GM12878 (cell line): ENCODE measurements around the gene RNF115. TPM values are rescaled to one million over a fixed set of nuclear protein-coding genes. Genes with fewer than 3 reads are reported as not detected.

Source experiments
- ATAC-seq: fragments of 200-7000 bp; cut with Tn5 transposase; 3 replicates; pipeline ENCODE4 v1.9.1; 2020; ENCODE audit warnings: mild to moderate bottlenecking, moderate library complexity
- BruUV-seq: library from RNA; stranded (reverse); fragments of 400-500 nt; replicated peaks from 2 replicates; lab custom pipeline; 2021; lab: Mats Ljungman, UMichigan
- CTCF ChIA-PET: fragments of 300-600 bp; sonication (Branson Sonifier 250); formaldehyde crosslinking; extraction: SDS; loops from one replicate; lab custom pipeline; 2021; ENCODE audit warnings: inconsistent platforms; lab: Yijun Ruan, JAX
- POLR2A ChIA-PET: fragments of 350-600 bp; formaldehyde crosslinking; extraction: SDS; loops from one replicate; lab custom pipeline; 2021; ENCODE audit warnings: inconsistent platforms; lab: Charles Lee
- RAD21 ChIA-PET: fragments of 300-600 bp; sonication (Branson Sonifier 250); formaldehyde crosslinking; loops from one replicate; lab custom pipeline; 2023; ENCODE audit warnings: antibody characterized with exemption; ENCODE audit not compliant: unreplicated experiment; lab: Charles Lee
- SMC1A ChIA-PET: fragments of 300-600 bp; sonication (Branson Sonifier 250); formaldehyde crosslinking; loops from one replicate; lab custom pipeline; 2023; ENCODE audit not compliant: unreplicated experiment, uncharacterized antibody; lab: Charles Lee
- DNase-seq: peaks from one replicate; pipeline ENCODE4 v3.0.0-alpha.2; 2011; ENCODE audit warnings: low read depth, low spot score
- FAIRE-seq: peaks from 3 replicates; lab custom pipeline; 2011; peaks lifted over from hg19 to GRCh38; lab: Jason Lieb, UNC
- H2AFZ ChIP-seq: 2 replicates; pipeline ENCODE4 v1.6.0; 2011; ENCODE audit warnings: low read depth, low read length, control low read depth; ENCODE audit not compliant: control insufficient read depth
- H3K27ac ChIP-seq: 2 replicates; pipeline ENCODE4 v1.5.1; 2011; ENCODE audit warnings: control low read depth; ENCODE audit not compliant: control insufficient read depth, insufficient read depth
- H3K27me3 ChIP-seq, 2 experiments: replicated peaks in 1 of 2; 2 replicates each; pipeline versions ENCODE4 v1.6.0 to v1.6.1; 2011; ENCODE audit warnings: low read length in 1 of 2; ENCODE audit not compliant: control insufficient read depth in 2 of 2, insufficient read depth in 2 of 2
- H3K36me3 ChIP-seq, 2 experiments: 2 replicates each; pipeline ENCODE4 v1.5.1; 2011; ENCODE audit warnings: low read length in 1 of 2; ENCODE audit not compliant: control insufficient read depth in 2 of 2, insufficient read depth in 2 of 2
- H3K4me1 ChIP-seq: 2 replicates; pipeline ENCODE4 v1.6.1; 2011; ENCODE audit warnings: mild to moderate bottlenecking, low read length, moderate library complexity, mixed read lengths; ENCODE audit not compliant: control insufficient read depth, insufficient read depth
- H3K4me2 ChIP-seq: 2 replicates; pipeline ENCODE4 v1.6.0; 2011; ENCODE audit warnings: control low read depth; ENCODE audit not compliant: control insufficient read depth, insufficient read depth
- H3K4me3 ChIP-seq: fragments of 200-600 bp; sonication (generic); 2 replicates; pipeline ENCODE4 v1.5.1; 2016
- H3K79me2 ChIP-seq: 2 replicates; pipeline ENCODE4 v1.6.0; 2011; ENCODE audit warnings: low read length; ENCODE audit not compliant: control insufficient read depth, insufficient read depth
- H3K9ac ChIP-seq: 2 replicates; pipeline ENCODE4 v1.8.0; 2011; ENCODE audit warnings: low read length, control low read depth, mixed read lengths; ENCODE audit not compliant: control insufficient read depth, insufficient read depth
- H3K9me3 ChIP-seq: replicated peaks from 3 replicates; pipeline ENCODE4 v1.5.1; 2011; ENCODE audit warnings: mild to moderate bottlenecking, low read length; ENCODE audit not compliant: control insufficient read depth, insufficient read depth
- H4K20me1 ChIP-seq: 2 replicates; pipeline ENCODE4 v1.6.0; 2011; ENCODE audit not compliant: control insufficient read depth, insufficient read depth
- CREM ChIP-seq: IDR thresholded peaks from 2 replicates; pipeline ENCODE4 v1.6.1; 2014; ENCODE audit warnings: antibody characterized with exemption, low read depth
- E2F4 ChIP-seq: IDR thresholded peaks from 2 replicates; pipeline ENCODE4 v1.6.1; 2012; ENCODE audit warnings: low read depth, low read length, improper control_type of control experiment
- EZH2 ChIP-seq: IDR thresholded peaks from 2 replicates; pipeline ENCODE4 v1.6.1; 2012; ENCODE audit warnings: low read depth, mild to moderate bottlenecking, control low read depth, inconsistent platforms, low read length, borderline replicate concordance; ENCODE audit not compliant: control insufficient read depth
- IKZF1 ChIP-seq: fragments of 450-650 bp; conservative IDR thresholded peaks from 2 replicates; pipeline ENCODE4 v1.6.1; 2017; ENCODE audit warnings: antibody characterized with exemption, mild to moderate bottlenecking
- JUNB ChIP-seq: IDR thresholded peaks from 2 replicates; pipeline ENCODE4 v1.6.1; 2016; ENCODE audit warnings: antibody characterized with exemption, mild to moderate bottlenecking
- KAT2A ChIP-seq: conservative IDR thresholded peaks from 2 replicates; pipeline ENCODE4 v1.6.1; 2011; ENCODE audit warnings: low read depth, low read length; ENCODE audit not compliant: control insufficient read depth
- KDM1A ChIP-seq: fragments of 200-600 bp; sonication (generic); IDR thresholded peaks from 2 replicates; pipeline ENCODE4 v1.6.1; 2016; ENCODE audit warnings: borderline replicate concordance
- MEF2A ChIP-seq: IDR thresholded peaks from 2 replicates; pipeline ENCODE4 v1.6.1; 2011; ENCODE audit warnings: low read depth, mild to moderate bottlenecking, low read length, moderate library complexity; ENCODE audit not compliant: insufficient read depth
- MYB ChIP-seq: fragments of 150-350 bp; IDR thresholded peaks from 2 replicates; pipeline ENCODE4 v1.6.1; 2014; ENCODE audit warnings: mild to moderate bottlenecking, low read depth, low read length, borderline replicate concordance
- NKRF ChIP-seq: fragments of 450-650 bp; conservative IDR thresholded peaks from 2 replicates; pipeline ENCODE4 v1.6.1; 2017; ENCODE audit warnings: mild to moderate bottlenecking, moderate library complexity
- NR2F1 ChIP-seq: fragments of 450-650 bp; conservative IDR thresholded peaks from 2 replicates; pipeline ENCODE4 v1.6.1; 2017; ENCODE audit warnings: mild to moderate bottlenecking
- RELA ChIP-seq: fragments of 450-650 bp; IDR thresholded peaks from 2 replicates; pipeline ENCODE4 v1.8.0; 2014; ENCODE audit warnings: borderline replicate concordance; ENCODE audit not compliant: partially characterized antibody
- RFX5 ChIP-seq: IDR thresholded peaks from 2 replicates; pipeline ENCODE4 v1.6.1; 2011; ENCODE audit warnings: low read depth, low read length, improper control_type of control experiment
- STAT1 ChIP-seq: fragments of 450-650 bp; conservative IDR thresholded peaks from 2 replicates; pipeline ENCODE4 v1.6.1; 2014; ENCODE audit warnings: antibody characterized with exemption, mild to moderate bottlenecking
- SUZ12 ChIP-seq: fragments of 200-600 bp; sonication (generic); IDR thresholded peaks from one replicate; pipeline ENCODE4 v1.6.1; 2018; ENCODE audit warnings: antibody characterized with exemption, mild to moderate bottlenecking; ENCODE audit not compliant: unreplicated experiment
- TCF3 ChIP-seq: IDR thresholded peaks from 2 replicates; pipeline ENCODE4 v1.6.1; 2012; ENCODE audit warnings: low read depth, mild to moderate bottlenecking, low read length, borderline replicate concordance; ENCODE audit not compliant: insufficient read depth
- ZNF384 ChIP-seq: IDR thresholded peaks from 2 replicates; pipeline ENCODE4 v1.6.1; 2012; ENCODE audit warnings: low read depth, mild to moderate bottlenecking, low read length, improper control_type of control experiment, borderline replicate concordance
- WGBS: methylation state at CpG from one replicate; pipeline ENCODE4 v1.1.6; 2016; ENCODE audit warnings: low lambda C conversion rate; ENCODE audit not compliant: insufficient replicate concordance, insufficient coverage; ENCODE audit errors: missing lambda C conversion rate; 5-methylcytosine and 5-hydroxymethylcytosine counted together
- in situ Hi-C: fragments of 300-500 bp; cut with MboI; formaldehyde crosslinking; loops from 9 replicates; pipeline ENCODE4 v1.14.3; 2018; ENCODE audit warnings: mixed read lengths
- intact Hi-C: fragments of 100-400 bp; cut with micrococcal nuclease; formaldehyde crosslinking; loops from one replicate; pipeline ENCODE4 v1.14.2; 2022; ENCODE audit not compliant: unreplicated experiment
- polyA plus RNA-seq, 11 experiments: library from polyadenylated mRNA; depleted of rRNA in 4 of 11; unstranded in 6 of 11; stranded (reverse) in 5 of 11; fragments of >200 nt; fragmentation: Nextera tagmentation in 4 of 11; fragmentation: Illumina TruSeq in 1 of 11; extraction: Ambion mirVana in 4 of 11; extraction: Trizol in 1 of 11; gene quantifications; 1 replicate in 1 of 11; 2 replicates in 10 of 11; pipeline versions ENCODE4 v1.2.1 to v1.2.3, GENCODE V29; 2011 to 2016; ENCODE audit warnings: inconsistent platforms in 2 of 11, missing spikeins in 2 of 11, low read depth in 1 of 11
- total RNA-seq, 4 experiments: library from RNA; depleted of rRNA in 3 of 4; stranded (reverse); fragments of >200 nt in 3 of 4; fragmentation: Illumina TruSeq in 1 of 4; extraction: Trizol in 1 of 4; gene quantifications; 2 replicates each; pipeline versions ENCODE4 v1.2.1 to v1.2.3, GENCODE V29; 2013 to 2021
- TF ChIP-seq, protein P1 (sequence below): IDR thresholded peaks from 2 replicates; pipeline ENCODE4 v1.6.1; 2012; ENCODE audit warnings: low read depth, low read length, improper control_type of control experiment
- TF ChIP-seq, protein P2 (sequence below): fragments of 450-650 bp; IDR thresholded peaks from 2 replicates; pipeline ENCODE4 v1.6.1; 2016; ENCODE audit warnings: mild to moderate bottlenecking

RNF115 gene
- total and polyA plus RNA-seq, 10 of the 15 experiments (the other 5 are each of a cell fraction or from before 2014, with no cell fraction given): 3.4 to 22.0 (median 12.9) TPM

- TF ChIP-seq, protein P1, sequence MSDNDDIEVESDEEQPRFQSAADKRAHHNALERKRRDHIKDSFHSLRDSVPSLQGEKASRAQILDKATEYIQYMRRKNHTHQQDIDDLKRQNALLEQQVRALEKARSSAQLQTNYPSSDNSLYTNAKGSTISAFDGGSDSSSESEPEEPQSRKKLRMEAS: no peak
- TF ChIP-seq MYB (no peak), CREM (no peak), RELA (no peak), KDM1A (no peak), E2F4 (no peak), NKRF (no peak), KAT2A (no peak), JUNB (no peak)
These were observed 66.5 kb downstream of the RNF115 start (continued) for GRCh38 chr1:145757420-145757819.

GRCh38 chr1:145751491-145752037 is 72.3 kb downstream of the RNF115 start:
- SMC1A ChIA-PET: no interaction called here
- FAIRE-seq (no peak), ATAC-seq (no peak), DNase-seq (no peak)
- BruUV-seq: no TSS peak
- H3K4me3 ChIP-seq: no peak overlapping the region
- in situ Hi-C loops (no loop called here), intact Hi-C loops (no loop called here)
- H2AFZ ChIP-seq: no peak overlapping the region
- CTCF ChIA-PET: interaction anchor here (1.1 kb wide), 1 partner anchor 94 kb away, joined by 3 read pairs; the partner anchor contains the start of gene NUDT17
- POLR2A ChIA-PET: no interaction called here
- H3K36me3 ChIP-seq: peaks cover 3 to 19% of the 10 kb centered on the region in 2 experiments; a peak in 3 of 4 replicates
- RAD21 ChIA-PET: no interaction called here
- H3K4me2 ChIP-seq: no peak overlapping the region
- H3K27ac ChIP-seq: no peak overlapping the region
- no peaks in the 10 kb centered on the region for H3K4me1 ChIP-seq
- H3K9me3 ChIP-seq: no peaks in the 10 kb centered on the region
- no peaks in the 10 kb centered on the region for H4K20me1 ChIP-seq
- 87% methylated on average over 5 of the region's 5 CpGs for WGBS
- H3K9ac ChIP-seq: no peak overlapping the region
- H3K27me3 ChIP-seq: no peaks in the 10 kb centered on the region
- H3K79me2 ChIP-seq: no peaks in the 10 kb centered on the region
- no peak for TF ChIP-seq SUZ12
- TF ChIP-seq IKZF1: no peak
- TF ChIP-seq STAT1: no peak
- no peak for TF ChIP-seq EZH2
- no peak for TF ChIP-seq RFX5
- TF ChIP-seq ZNF384: no peak
- TF ChIP-seq, protein P2, sequence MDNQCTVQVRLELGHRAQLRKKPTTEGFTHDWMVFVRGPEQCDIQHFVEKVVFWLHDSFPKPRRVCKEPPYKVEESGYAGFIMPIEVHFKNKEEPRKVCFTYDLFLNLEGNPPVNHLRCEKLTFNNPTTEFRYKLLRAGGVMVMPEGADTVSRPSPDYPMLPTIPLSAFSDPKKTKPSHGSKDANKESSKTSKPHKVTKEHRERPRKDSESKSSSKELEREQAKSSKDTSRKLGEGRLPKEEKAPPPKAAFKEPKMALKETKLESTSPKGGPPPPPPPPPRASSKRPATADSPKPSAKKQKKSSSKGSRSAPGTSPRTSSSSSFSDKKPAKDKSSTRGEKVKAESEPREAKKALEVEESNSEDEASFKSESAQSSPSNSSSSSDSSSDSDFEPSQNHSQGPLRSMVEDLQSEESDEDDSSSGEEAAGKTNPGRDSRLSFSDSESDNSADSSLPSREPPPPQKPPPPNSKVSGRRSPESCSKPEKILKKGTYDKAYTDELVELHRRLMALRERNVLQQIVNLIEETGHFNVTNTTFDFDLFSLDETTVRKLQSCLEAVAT: no peak
- TF ChIP-seq TCF3: no peak
- TF ChIP-seq NR2F1: no peak
- no peak for TF ChIP-seq MEF2A
